SU-DHL-6 (cell line): ENCODE data around the gene COL27A1.
A peak's percentile ranks its signal among the peaks of the same experiment; 100 is the strongest.

Experiments
- H2AFZ ChIP-seq: fragments of 200-600 bp; sonication (generic); 2 replicates; pipeline ENCODE4 v1.6.1; 2014; ENCODE audit warnings: low read depth, mild to moderate bottlenecking, moderate library complexity, mixed read lengths, antibody characterized with exemption, low read length; ENCODE audit not compliant: severe bottlenecking
- H3F3A ChIP-seq: fragments of 200-600 bp; shearing (Covaris generic); 2 replicates; pipeline ENCODE4 v1.6.0; 2016; ENCODE audit warnings: antibody characterized with exemption, mild to moderate bottlenecking; ENCODE audit not compliant: insufficient read depth
- H3K27ac ChIP-seq: fragments of 200-600 bp; sonication (generic); 2 replicates; pipeline ENCODE4 v1.5.1; 2016; ENCODE audit warnings: low read depth, mild to moderate bottlenecking, low read length, moderate library complexity, mixed read lengths
- H3K27me3 ChIP-seq: fragments of 200-600 bp; sonication (generic), shearing (Covaris generic); 2 replicates; pipeline ENCODE4 v1.6.0; 2014; ENCODE audit warnings: mild to moderate bottlenecking, low read length
- H3K36me3 ChIP-seq: fragments of 200-600 bp; sonication (generic); 2 replicates; pipeline ENCODE4 v1.6.1; 2014; ENCODE audit warnings: mild to moderate bottlenecking, low read length, mixed read lengths
- H3K4me2 ChIP-seq: fragments of 300-600, 200-600 bp; shearing (Covaris generic), sonication (generic); 2 replicates; pipeline ENCODE4 v1.6.0; 2014; ENCODE audit warnings: low read length, low read depth, mild to moderate bottlenecking; ENCODE audit not compliant: poor library complexity, severe bottlenecking
- H3K4me3 ChIP-seq: fragments of 200-600 bp; sonication (generic); 2 replicates; pipeline ENCODE4 v1.5.1; 2014; ENCODE audit warnings: antibody characterized with exemption, low read length, mild to moderate bottlenecking, mixed read lengths; ENCODE audit not compliant: insufficient read depth, poor library complexity, severe bottlenecking
- H3K79me2 ChIP-seq: fragments of 200-600 bp; sonication (generic); 2 replicates; pipeline ENCODE4 v1.6.1; 2014; ENCODE audit warnings: mild to moderate bottlenecking, low read length, moderate library complexity; ENCODE audit not compliant: insufficient read depth
- H3K9ac ChIP-seq: fragments of 200-600 bp; sonication (generic); 2 replicates; pipeline ENCODE4 v1.7.0; 2014; ENCODE audit warnings: mild to moderate bottlenecking, low read length
- H3K9me2 ChIP-seq: fragments of 200-600 bp; sonication (generic); replicated peaks from 2 replicates; pipeline ENCODE4 v1.6.1; 2014; ENCODE audit warnings: low read length; ENCODE audit not compliant: insufficient read depth
- H3K9me3 ChIP-seq: fragments of 200-600 bp; sonication (generic); 2 replicates; pipeline ENCODE4 v1.6.1; 2014; ENCODE audit warnings: low read length, mixed read lengths; ENCODE audit not compliant: insufficient read depth
- H4K20me1 ChIP-seq: fragments of 200-600 bp; sonication (generic); 2 replicates; pipeline ENCODE4 v1.6.1; 2014; ENCODE audit warnings: low read depth, mild to moderate bottlenecking, antibody characterized with exemption, low read length, moderate library complexity, mixed read lengths
- CTCF ChIP-seq: fragments of 200-600 bp; sonication (generic); IDR thresholded peaks from one replicate; pipeline ENCODE4 v1.5.1; 2017; ENCODE audit warnings: antibody characterized with exemption, mild to moderate bottlenecking, low read length, moderate library complexity; ENCODE audit not compliant: insufficient read depth, poor library complexity, severe bottlenecking
- EZH2phosphoT487 ChIP-seq: fragments of 200-600 bp; sonication (generic), shearing (Covaris generic); conservative IDR thresholded peaks from 2 replicates; pipeline ENCODE4 v1.6.1; 2018; ENCODE audit warnings: mild to moderate bottlenecking, antibody characterized with exemption, low read length, moderate library complexity, mixed read lengths

Gene COL27A1

GRCh38 chr9:114336157-114336556 lies 180.8 kb downstream of the COL27A1 start:
- H3K9me3 ChIP-seq: no peaks in the 10 kb centered on the region
- H3K4me2 ChIP-seq: no peak overlapping the region

GRCh38 chr9:114336699-114337395 lies 181.5 kb downstream of the COL27A1 start:
- Histone ChIP-seq H3K4me2 (no peak overlapping the region), H3K9ac (no peak overlapping the region), H4K20me1 (no peaks in the 10 kb centered on the region), H3K79me2 (no peaks in the 10 kb centered on the region), H3K27ac (no peak overlapping the region), H3K27me3 (no peaks in the 10 kb centered on the region), H2AFZ (no peak overlapping the region), H3K36me3 (peaks cover 27% of the 10 kb centered on the region), H3K4me3 (no peak overlapping the region), H3K9me3 (no peaks in the 10 kb centered on the region), H3F3A (0 out of 2 replicates have a peak, but pooled peaks cover 8% of the 10 kb centered on the region), H3K9me2 (no peaks in the 10 kb centered on the region)
- TF ChIP-seq EZH2phosphoT487 (no peak), CTCF (no peak)

More at GRCh38 chr9:114336157-114336556, 180.8 kb downstream of the COL27A1 start:
- Histone ChIP-seq H3F3A (0 out of 2 replicates have a peak, but pooled peaks cover 5% of the 10 kb centered on the region), H3K36me3 (peaks cover 24% of the 10 kb centered on the region), H3K27ac (no peak overlapping the region), H3K9ac (no peak overlapping the region), H3K4me3 (no peak overlapping the region), H4K20me1 (no peaks in the 10 kb centered on the region), H3K27me3 (no peaks in the 10 kb centered on the region), H3K9me2 (no peaks in the 10 kb centered on the region), H2AFZ (no peak overlapping the region), H3K79me2 (no peaks in the 10 kb centered on the region)
- no peak for TF ChIP-seq CTCF
- no peak for TF ChIP-seq EZH2phosphoT487

- H3K27me3 ChIP-seq: no peaks in the 10 kb centered on the region
- no peaks in the 10 kb centered on the region for H3K79me2 ChIP-seq
- no peak overlapping the region for H2AFZ ChIP-seq
- H3K4me2 ChIP-seq: no peak overlapping the region
- no peaks in the 10 kb centered on the region for H4K20me1 ChIP-seq
- H3K9ac ChIP-seq: no peak overlapping the region
- no peak overlapping the region for H3K27ac ChIP-seq
- no peak overlapping the region for H3K4me3 ChIP-seq
- H3K36me3 ChIP-seq: peaks cover 27% of the 10 kb centered on the region
- no peaks in the 10 kb centered on the region for H3K9me2 ChIP-seq
- TF ChIP-seq EZH2phosphoT487: no peak
- H3K9me3 ChIP-seq: no peaks in the 10 kb centered on the region
- 0 out of 2 replicates have a peak, but pooled peaks cover 8% of the 10 kb centered on the region for H3F3A ChIP-seq
Measured at GRCh38 chr9:114338187-114338586, 182.8 kb downstream of the COL27A1 start.

- Histone ChIP-seq H3K9me3 (no peaks in the 10 kb centered on the region), H2AFZ (no peak overlapping the region), H3K27me3 (no peaks in the 10 kb centered on the region), H3K9me2 (no peaks in the 10 kb centered on the region), H3K27ac (no peak overlapping the region), H3K4me2 (no peak overlapping the region), H3K79me2 (no peaks in the 10 kb centered on the region), H3K36me3 (peaks cover 30% of the 10 kb centered on the region), H3K9ac (no peak overlapping the region), H4K20me1 (no peaks in the 10 kb centered on the region), H3K4me3 (no peak overlapping the region), H3F3A (0 out of 2 replicates have a peak, but pooled peaks cover 8% of the 10 kb centered on the region)
- TF ChIP-seq EZH2phosphoT487 (no peak), CTCF (peak; percentile 87)
Measured at GRCh38 chr9:114339130-114339908, 184.0 kb downstream of the COL27A1 start.
